Kidney (tissue), 14 donors: ENCODE data around the gene NRG3. TPM values are rescaled to one million over a fixed set of nuclear protein-coding genes. Genes with fewer than 3 reads are reported as not detected.

Experiments used
- DNase-seq, 5 donors: peaks; one replicate each; pipeline ENCODE4 v3.0.0-alpha.2; 2013 to 2020
- FAIRE-seq: peaks from 2 replicates; lab custom pipeline; 2012; peaks lifted over from hg19 to GRCh38; lab: Jason Lieb, UNC
- H3K27ac ChIP-seq, 2 donors: one replicate each; pipeline ENCODE4 v1.7.0; 2013; ENCODE audit warnings: low read depth in 2 of 2, low read length in 2 of 2, inconsistent platforms in 1 of 2
- H3K27me3 ChIP-seq: one replicate; pipeline ENCODE4 v1.7.1; 2013; ENCODE audit warnings: low read length, inconsistent platforms; ENCODE audit not compliant: control insufficient read depth, insufficient read depth
- H3K36me3 ChIP-seq, 3 donors: one replicate each; pipeline versions ENCODE4 v1.7.0 to v1.7.1; 2013; ENCODE audit warnings: low read length in 3 of 3, control low read depth in 1 of 3, inconsistent platforms in 1 of 3; ENCODE audit not compliant: insufficient read depth in 3 of 3, control insufficient read depth in 2 of 3
- H3K4me1 ChIP-seq, 3 donors: one replicate each; pipeline versions ENCODE4 v1.7.0 to v1.7.1; 2013; ENCODE audit warnings: low read length in 3 of 3, inconsistent platforms in 1 of 3, low read depth in 1 of 3; ENCODE audit not compliant: control insufficient read depth in 2 of 3, insufficient read depth in 2 of 3
- H3K4me3 ChIP-seq, 3 donors: one replicate each; pipeline versions ENCODE4 v1.7.0 to v1.8.1; 2013; ENCODE audit warnings: low read length in 3 of 3, control low read depth in 1 of 3, inconsistent platforms in 1 of 3
- H3K9ac ChIP-seq, 3 donors: one replicate each; pipeline versions ENCODE4 v1.7.0 to v1.7.1; 2013; ENCODE audit warnings: low read length in 3 of 3, control low read depth in 1 of 3, inconsistent platforms in 1 of 3
- H3K9me3 ChIP-seq, 3 donors: one replicate each; pipeline versions ENCODE4 v1.7.0 to v1.7.1; 2013; ENCODE audit warnings: low read length in 3 of 3, control low read depth in 1 of 3, inconsistent platforms in 1 of 3; ENCODE audit not compliant: control insufficient read depth in 2 of 3, insufficient read depth in 1 of 3
- intact Hi-C: fragments of 100-400 bp; cut with DNase I; formaldehyde crosslinking; loops from one replicate; pipeline ENCODE4 v1.11.1; 2022
- polyA plus RNA-seq: library from polyadenylated mRNA; stranded (reverse); fragments of 350-450 nt; fragmentation: Illumina TruSeq; extraction: RNeasy Lipid Tissue Mini Kit (QIAGEN cat#74804); gene quantifications from one replicate; pipeline ENCODE4 v1.2.3, GENCODE V29; 2014; ENCODE audit warnings: low read depth, low replicate concordance; ENCODE audit not compliant: insufficient read depth
- total RNA-seq: library from RNA; stranded (reverse); fragmentation: NEBNext Ultra II Directional; extraction: Animal tissue kit (Norgen Biotek cat#: 25700); gene quantifications from one replicate; pipeline ENCODE4 v1.2.1, GENCODE V29; 2021
- TF ChIP-seq, protein P1 (sequence below): IDR thresholded peaks from 3 replicates; pipeline ENCODE4 v1.5.1; 2012; ENCODE audit warnings: mild to moderate bottlenecking, moderate library complexity, borderline replicate concordance; ENCODE audit not compliant: insufficient read depth; ENCODE audit errors: extremely low read depth
- donor health status: control.
- donor health status: control.
- donor health status: control.
- donor health status: control.
- donor health status: control.
- donor health status: DM: yes; HTN: yes; CAD: no.
- donor health status: Normal renal cell carcinoma (clear cell type).

NRG3 gene
- total and polyA plus RNA-seq, 2 donors from 2014 or later = 0.62 to 5.4 TPM

GRCh38 chr10:83023662-83024061 lies 1148.7 kb downstream of the NRG3 start:
- DNase-seq = peak in 2 of 5 donors; percentile 40 to 43
- H3K9ac ChIP-seq = no peak overlapping the region

More at GRCh38 chr10:83023662-83024061, 1148.7 kb downstream of the NRG3 start:
- H3K4me3 ChIP-seq = no peak overlapping the region
- intact Hi-C loops = no loop called here
- H3K4me1 ChIP-seq = no peaks in the 10 kb centered on the region
- no peaks in the 10 kb centered on the region for H3K9me3 ChIP-seq
- no peaks in the 10 kb centered on the region for H3K27me3 ChIP-seq
- H3K36me3 ChIP-seq = no peaks in the 10 kb centered on the region
- H3K27ac ChIP-seq = no peak overlapping the region
- TF ChIP-seq, protein P1, sequence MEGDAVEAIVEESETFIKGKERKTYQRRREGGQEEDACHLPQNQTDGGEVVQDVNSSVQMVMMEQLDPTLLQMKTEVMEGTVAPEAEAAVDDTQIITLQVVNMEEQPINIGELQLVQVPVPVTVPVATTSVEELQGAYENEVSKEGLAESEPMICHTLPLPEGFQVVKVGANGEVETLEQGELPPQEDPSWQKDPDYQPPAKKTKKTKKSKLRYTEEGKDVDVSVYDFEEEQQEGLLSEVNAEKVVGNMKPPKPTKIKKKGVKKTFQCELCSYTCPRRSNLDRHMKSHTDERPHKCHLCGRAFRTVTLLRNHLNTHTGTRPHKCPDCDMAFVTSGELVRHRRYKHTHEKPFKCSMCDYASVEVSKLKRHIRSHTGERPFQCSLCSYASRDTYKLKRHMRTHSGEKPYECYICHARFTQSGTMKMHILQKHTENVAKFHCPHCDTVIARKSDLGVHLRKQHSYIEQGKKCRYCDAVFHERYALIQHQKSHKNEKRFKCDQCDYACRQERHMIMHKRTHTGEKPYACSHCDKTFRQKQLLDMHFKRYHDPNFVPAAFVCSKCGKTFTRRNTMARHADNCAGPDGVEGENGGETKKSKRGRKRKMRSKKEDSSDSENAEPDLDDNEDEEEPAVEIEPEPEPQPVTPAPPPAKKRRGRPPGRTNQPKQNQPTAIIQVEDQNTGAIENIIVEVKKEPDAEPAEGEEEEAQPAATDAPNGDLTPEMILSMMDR = no peak
- no peak for FAIRE-seq
